ENCODE measurements around the gene RTP2. TPM values are rescaled to one million over a fixed set of nuclear protein-coding genes. Genes with fewer than 3 reads are reported as not detected.

Gene RTP2
- total and polyA plus RNA-seq, 3 donors from 2014 or later = 0.37 to 0.79 (median 0.71) TPM

- Histone ChIP-seq H3K4me3 (peak overlapping the region; percentile 78 to 87), H3K4me1 (peaks cover 31% of the 10 kb centered on the region), H3K36me3 (ENCODE audit: low read depth, missing control alignments) (no peaks in the 10 kb centered on the region), H3K9me3 (no peaks in the 10 kb centered on the region), H3K27me3 (no peaks in the 10 kb centered on the region), H3K27ac (peak overlapping the region; percentile 97)
- 0% methylated on average over 24 to 43 of the region's 43 CpGs for WGBS, 2 donors
- TF ChIP-seq POLR2A (IDR thresholded peaks at IDR 0.05) (no peak), CTCF (IDR thresholded peaks at IDR 0.05) (peak; percentile 35 to 75 (median 61))
- DNase-seq = peak; percentile 94
- intact Hi-C loops (cut with DNase I; ENCODE audit: low total_unique reads) = loop anchor here (5.0 kb wide), 1 partner anchor 314 kb away; no protein-coding TSS in a partner anchor
Measured at GRCh38 chr3:187738331-187739093, 36.2 kb upstream of the RTP2 start.

GRCh38 chr3:187738071-187738330 lies 35.6 kb upstream of the RTP2 start:
- no peaks in the 10 kb centered on the region for H3K27me3 ChIP-seq
- peaks cover 31% of the 10 kb centered on the region for H3K4me1 ChIP-seq
- no peak for TF ChIP-seq CTCF (IDR thresholded peaks at IDR 0.05)
- no peak for TF ChIP-seq POLR2A (IDR thresholded peaks at IDR 0.05)
- H3K9me3 ChIP-seq = no peaks in the 10 kb centered on the region
- 0 to 1% methylated on average over 7 of the region's 7 CpGs for WGBS, 2 donors
- peak overlapping the region; percentile 78 to 87 for H3K4me3 ChIP-seq
- intact Hi-C loops (cut with DNase I; ENCODE audit: low total_unique reads) = loop anchor here (5.0 kb wide), 1 partner anchor 314 kb away; no protein-coding TSS in a partner anchor
- peak overlapping the region; percentile 97 for H3K27ac ChIP-seq
- H3K36me3 ChIP-seq (ENCODE audit: low read depth, missing control alignments) = no peaks in the 10 kb centered on the region
- DNase-seq = no peak

- no peaks in the 10 kb centered on the region for H3K36me3 ChIP-seq (ENCODE audit: low read depth, missing control alignments)
Measured at GRCh38 chr3:187737368-187738070, 35.2 kb upstream of the RTP2 start.

GRCh38 chr3:187737006-187737367 lies 34.6 kb upstream of the RTP2 start:
- 38 to 42% methylated on average over 4 of the region's 4 CpGs for WGBS, 2 donors

More at GRCh38 chr3:187737368-187738070, 35.2 kb upstream of the RTP2 start:
- no peaks in the 10 kb centered on the region for H3K9me3 ChIP-seq
- H3K4me1 ChIP-seq = peaks cover 29% of the 10 kb centered on the region
- DNase-seq = peak; percentile 62
- H3K27ac ChIP-seq = peak overlapping the region; percentile 97
- intact Hi-C loops (cut with DNase I; ENCODE audit: low total_unique reads) = loop anchor here (5.0 kb wide), 1 partner anchor 315 kb away; no protein-coding TSS in a partner anchor
- H3K27me3 ChIP-seq = no peaks in the 10 kb centered on the region
- H3K4me3 ChIP-seq = peak overlapping the region; percentile 78 to 87
- WGBS, 2 donors = 2 to 5% methylated on average over 41 of the region's 41 CpGs
- TF ChIP-seq CTCF (IDR thresholded peaks at IDR 0.05) (peak in 1 of 3 experiments; percentile 20), POLR2A (IDR thresholded peaks at IDR 0.05) (no peak)

More at GRCh38 chr3:187737006-187737367, 34.6 kb upstream of the RTP2 start:
- H3K36me3 ChIP-seq (ENCODE audit: low read depth, missing control alignments) = no peaks in the 10 kb centered on the region
- no peaks in the 10 kb centered on the region for H3K27me3 ChIP-seq
- peak overlapping the region; percentile 78 to 87 for H3K4me3 ChIP-seq
- peaks cover 24% of the 10 kb centered on the region for H3K4me1 ChIP-seq
- H3K9me3 ChIP-seq = no peaks in the 10 kb centered on the region
- no peak for TF ChIP-seq POLR2A (IDR thresholded peaks at IDR 0.05)
- TF ChIP-seq CTCF (IDR thresholded peaks at IDR 0.05) = no peak
- intact Hi-C loops (cut with DNase I; ENCODE audit: low total_unique reads) = loop anchor here (5.0 kb wide), 1 partner anchor 315 kb away; no protein-coding TSS in a partner anchor
- H3K27ac ChIP-seq = peak overlapping the region; percentile 97
- DNase-seq = no peak
